Neural cell (in vitro differentiated cells): ENCODE results near the gene DAGLA. TPM values are rescaled to one million over a fixed set of nuclear protein-coding genes. Genes with fewer than 3 reads are reported as not detected.
A peak's percentile ranks its signal among the peaks of the same experiment; 100 is the strongest.

Experiments used
- H2AFZ ChIP-seq: fragments of 200-600, 300-800 bp; sonication (generic), shearing (Covaris generic); 2 replicates; pipeline ENCODE4 v1.6.0; 2014; ENCODE audit warnings: low read depth, mild to moderate bottlenecking, antibody characterized with exemption, low read length, moderate library complexity
- H3F3A ChIP-seq: fragments of 200-600 bp; shearing (Covaris generic); 2 replicates; pipeline ENCODE4 v1.6.1; 2016; ENCODE audit warnings: mild to moderate bottlenecking, moderate library complexity, mixed read lengths, antibody characterized with exemption, low read length; ENCODE audit not compliant: insufficient read depth, poor library complexity, severe bottlenecking
- H3K27ac ChIP-seq: fragments of 200-600, 300-800 bp; sonication (generic), shearing (Covaris generic); 2 replicates; pipeline ENCODE4 v1.5.1; 2014; ENCODE audit warnings: mild to moderate bottlenecking, low read length, moderate library complexity
- H3K27me3 ChIP-seq: fragments of 300-800, 200-600 bp; sonication (generic), shearing (Covaris generic); 2 replicates; pipeline ENCODE4 v1.6.0; 2014; ENCODE audit warnings: mild to moderate bottlenecking, low read depth, low read length, moderate library complexity; ENCODE audit not compliant: insufficient read depth
- H3K36me3 ChIP-seq: fragments of 300-800, 200-600 bp; sonication (generic), shearing (Covaris generic); 2 replicates; pipeline ENCODE4 v1.5.1; 2014; ENCODE audit warnings: mild to moderate bottlenecking, antibody characterized with exemption, low read length, moderate library complexity; ENCODE audit not compliant: insufficient read depth
- H3K4me2 ChIP-seq: fragments of 300-800, 200-600 bp; sonication (generic), shearing (Covaris generic); 2 replicates; pipeline ENCODE4 v1.6.0; 2014; ENCODE audit warnings: mild to moderate bottlenecking, low read length
- H3K4me3 ChIP-seq: fragments of 300-800, 200-600 bp; sonication (generic), shearing (Covaris generic); 2 replicates; pipeline ENCODE4 v1.5.1; 2014; ENCODE audit warnings: mild to moderate bottlenecking, low read length, moderate library complexity
- H3K79me2 ChIP-seq: fragments of 200-600 bp; shearing (Covaris generic); replicated peaks from 2 replicates; pipeline ENCODE4 v1.6.0; 2014; ENCODE audit warnings: mild to moderate bottlenecking, low read length, moderate library complexity; ENCODE audit not compliant: insufficient read depth
- H3K9ac ChIP-seq: fragments of 300-800, 200-600 bp; sonication (generic), shearing (Covaris generic); 2 replicates; pipeline ENCODE4 v1.6.1; 2016; ENCODE audit warnings: mild to moderate bottlenecking, low read length, mixed read lengths
- H3K9me2 ChIP-seq: fragments of 200-600 bp; shearing (Covaris generic); 2 replicates; pipeline ENCODE4 v1.6.1; 2016; ENCODE audit warnings: mild to moderate bottlenecking, low read length, mixed read lengths; ENCODE audit not compliant: insufficient read depth
- H3K9me3 ChIP-seq: fragments of 200-600, 300-800 bp; sonication (generic), shearing (Covaris generic); 2 replicates; pipeline ENCODE4 v1.6.1; 2016; ENCODE audit warnings: mild to moderate bottlenecking, mixed run types, low read length, moderate library complexity, mixed read lengths
- H4K20me1 ChIP-seq: fragments of 200-600 bp; shearing (Covaris generic); 2 replicates; pipeline ENCODE4 v1.6.1; 2016; ENCODE audit warnings: mild to moderate bottlenecking, mixed run types; ENCODE audit not compliant: insufficient read depth
- CTCF ChIP-seq: fragments of 450-650 bp; IDR thresholded peaks from 2 replicates; pipeline ENCODE4 v1.5.1; 2014; ENCODE audit warnings: antibody characterized with exemption, mild to moderate bottlenecking, moderate library complexity; ENCODE audit not compliant: poor library complexity, severe bottlenecking
- EP300 ChIP-seq: fragments of 450-650 bp; conservative IDR thresholded peaks from 2 replicates; pipeline ENCODE4 v1.6.1; 2014; ENCODE audit warnings: antibody characterized with exemption, mild to moderate bottlenecking, moderate library complexity; ENCODE audit not compliant: poor library complexity, severe bottlenecking
- EZH2 ChIP-seq: fragments of 200-600, 300-800 bp; shearing (Covaris generic), sonication (generic); IDR thresholded peaks from 2 replicates; pipeline ENCODE4 v1.6.1; 2014; ENCODE audit warnings: antibody characterized with exemption, low read length, borderline replicate concordance, mild to moderate bottlenecking; ENCODE audit not compliant: insufficient read depth, poor library complexity, severe bottlenecking
- MXI1 ChIP-seq: fragments of 450-650 bp; conservative IDR thresholded peaks from 2 replicates; pipeline ENCODE4 v1.6.1; 2014; ENCODE audit warnings: antibody characterized with exemption, mild to moderate bottlenecking; ENCODE audit not compliant: poor library complexity, severe bottlenecking
- POLR2AphosphoS5 ChIP-seq: IDR thresholded peaks from 2 replicates; pipeline ENCODE4 v1.6.1; 2012
- RAD21 ChIP-seq: fragments of 450-650 bp; conservative IDR thresholded peaks from 2 replicates; pipeline ENCODE4 v1.6.1; 2014; ENCODE audit warnings: antibody characterized with exemption, mild to moderate bottlenecking, moderate library complexity
- REST ChIP-seq: IDR thresholded peaks from 2 replicates; pipeline ENCODE4 v1.6.1; 2012; ENCODE audit warnings: borderline replicate concordance
- SMC3 ChIP-seq: fragments of 450-650 bp; conservative IDR thresholded peaks from 2 replicates; pipeline ENCODE4 v1.6.1; 2014; ENCODE audit warnings: antibody characterized with exemption, mild to moderate bottlenecking, moderate library complexity; ENCODE audit not compliant: poor library complexity
- TAF1 ChIP-seq: IDR thresholded peaks from 2 replicates; pipeline ENCODE4 v1.6.1; 2012; ENCODE audit warnings: low read depth
- polyA plus RNA-seq: library from polyadenylated mRNA; depleted of rRNA; stranded (reverse); fragments of >200 nt; gene quantifications from 2 replicates; pipeline ENCODE4 v1.2.3, GENCODE V29; 2014

Gene DAGLA
- polyA plus RNA-seq, 1 donor from 2014 or later, result 4.5 TPM

DNA sequence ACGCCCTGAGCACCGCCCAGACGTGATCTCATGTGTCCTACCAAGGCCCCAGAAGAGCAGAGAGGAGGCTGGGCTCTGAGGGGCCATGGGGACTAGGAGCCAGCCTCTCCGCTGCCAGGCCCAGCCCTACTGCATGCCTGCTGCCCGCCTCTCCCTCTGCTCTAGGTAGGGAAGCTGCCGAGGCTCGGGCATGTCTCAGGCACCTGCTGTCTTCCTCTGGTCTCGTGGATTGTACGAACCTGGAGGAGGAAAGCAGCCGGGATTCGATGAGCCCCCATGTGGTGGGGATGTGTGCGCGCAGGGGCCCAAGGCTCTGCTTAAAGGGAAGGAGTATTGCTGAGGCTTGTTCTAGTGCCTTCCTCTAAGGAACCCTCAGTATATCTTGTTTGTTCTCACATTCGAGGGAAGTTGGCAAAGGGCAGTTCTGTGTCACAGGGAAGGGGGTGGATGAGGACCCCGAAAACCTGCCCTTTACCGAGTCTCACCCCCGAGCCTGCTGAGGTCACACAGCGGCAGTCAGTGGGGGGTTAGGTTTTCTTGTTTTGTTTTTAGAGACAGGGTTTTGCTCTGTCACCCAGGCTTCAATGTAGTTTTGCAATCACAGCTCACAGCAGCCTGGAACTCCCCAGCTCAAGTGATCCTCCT is 21.2 kb downstream of the DAGLA start:
- Histone ChIP-seq H3K36me3 (no peaks in the 10 kb centered on the region), H3K4me2 (no peak overlapping the region), H3K9ac (no peak overlapping the region), H3K4me3 (no peak overlapping the region), H3K79me2 (no peaks in the 10 kb centered on the region), H4K20me1 (no peaks in the 10 kb centered on the region), H3K9me3 (no peaks in the 10 kb centered on the region), H3K9me2 (no peaks in the 10 kb centered on the region), H3K27me3 (no peaks in the 10 kb centered on the region), H2AFZ (no peak overlapping the region), H3K27ac (no peak overlapping the region), H3F3A (no peaks in the 10 kb centered on the region)
- no peak for TF ChIP-seq REST
- peak; percentile 43 for TF ChIP-seq CTCF
- TF ChIP-seq EP300, result no peak

DNA sequence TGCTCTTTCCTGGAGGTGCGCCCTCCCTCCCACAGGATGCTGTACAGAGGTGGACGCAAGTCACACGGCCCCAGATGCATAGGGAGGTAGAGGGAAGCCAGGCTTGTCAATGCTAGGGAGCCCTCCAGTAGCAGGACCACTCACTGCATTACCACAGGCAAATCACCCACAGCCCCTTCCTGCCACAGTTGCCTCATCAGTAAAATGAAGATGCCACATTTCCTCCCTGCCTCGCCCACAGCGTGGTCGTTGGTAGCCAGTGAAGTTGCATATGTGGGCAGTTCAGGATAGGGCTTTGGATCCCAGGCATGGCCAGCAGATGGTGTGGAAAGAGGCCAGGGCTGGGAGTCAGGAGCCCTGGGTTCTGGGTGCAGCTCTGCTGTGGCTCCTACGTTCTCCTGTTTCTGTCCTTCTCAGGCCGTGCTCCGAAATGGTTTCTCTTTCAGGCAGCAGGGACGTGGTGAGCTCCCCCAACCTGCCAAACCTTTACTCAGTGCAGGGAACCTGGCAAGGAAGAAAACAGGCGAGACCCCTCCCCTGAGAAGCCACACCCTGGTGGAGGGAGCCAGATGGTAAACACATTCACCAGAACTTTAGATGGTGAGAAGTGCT is 22.6 kb downstream of the DAGLA start:
- H3K4me2 ChIP-seq, result no peak overlapping the region
- H3K9me2 ChIP-seq, result no peaks in the 10 kb centered on the region
- H3K4me3 ChIP-seq, result no peak overlapping the region
- no peaks in the 10 kb centered on the region for H3F3A ChIP-seq
- no peaks in the 10 kb centered on the region for H3K9me3 ChIP-seq
- H3K79me2 ChIP-seq, result no peaks in the 10 kb centered on the region
- H4K20me1 ChIP-seq, result no peaks in the 10 kb centered on the region
- no peak overlapping the region for H3K9ac ChIP-seq
- no peak overlapping the region for H3K27ac ChIP-seq
- H3K36me3 ChIP-seq, result no peaks in the 10 kb centered on the region
- no peak overlapping the region for H2AFZ ChIP-seq
- TF ChIP-seq SMC3 (no peak), EZH2 (no peak), EP300 (no peak), REST (no peak), CTCF (no peak), TAF1 (no peak), RAD21 (no peak), POLR2AphosphoS5 (no peak), MXI1 (no peak)
- no peaks in the 10 kb centered on the region for H3K27me3 ChIP-seq
